ENCODE data around the gene LRRC47. TPM values are rescaled to one million over a fixed set of nuclear protein-coding genes. Genes with fewer than 3 reads are reported as not detected.

Gene LRRC47
- total RNA-seq, 1 experiment from 2014 or later: 52.4 TPM

- Histone ChIP-seq H3K4me3 (peak overlapping the region; percentile 59), H3K27me3 (no peaks in the 10 kb centered on the region), H3K36me3 (peaks cover 25% of the 10 kb centered on the region), H3K9me3 (no peaks in the 10 kb centered on the region)
- DNase-seq: peak; percentile 28
Observed at GRCh38 chr1:3795453-3796214, 664 bp downstream of the LRRC47 start.

- Histone ChIP-seq H3K4me3 (no peak overlapping the region), H3K27me3 (no peaks in the 10 kb centered on the region), H3K36me3 (peaks cover 45% of the 10 kb centered on the region), H3K9me3 (no peaks in the 10 kb centered on the region)
- no peak for DNase-seq
Observed at GRCh38 chr1:3790952-3791351, 5.3 kb downstream of the LRRC47 start.

- H3K27me3 ChIP-seq: no peaks in the 10 kb centered on the region
- H3K36me3 ChIP-seq: peaks cover 47% of the 10 kb centered on the region
- no peak for DNase-seq
Observed at GRCh38 chr1:3790500-3790923, 5.8 kb downstream of the LRRC47 start.

GRCh38 chr1:3789421-3790300 is 6.6 kb downstream of the LRRC47 start:
- peaks cover 52% of the 10 kb centered on the region for H3K36me3 ChIP-seq

More at GRCh38 chr1:3790500-3790923, 5.8 kb downstream of the LRRC47 start:
- no peak overlapping the region for H3K4me3 ChIP-seq
- no peaks in the 10 kb centered on the region for H3K9me3 ChIP-seq

GRCh38 chr1:3788756-3789420 is 7.4 kb downstream of the LRRC47 start:
- Histone ChIP-seq H3K9me3 (no peaks in the 10 kb centered on the region), H3K27me3 (no peaks in the 10 kb centered on the region), H3K4me3 (no peak overlapping the region), H3K36me3 (peaks cover 48% of the 10 kb centered on the region)
- DNase-seq: no peak

More at GRCh38 chr1:3789421-3790300, 6.6 kb downstream of the LRRC47 start:
- no peaks in the 10 kb centered on the region for H3K27me3 ChIP-seq
- DNase-seq: no peak
- H3K4me3 ChIP-seq: no peak overlapping the region
- H3K9me3 ChIP-seq: no peaks in the 10 kb centered on the region

GRCh38 chr1:3787745-3788605 is 8.3 kb downstream of the LRRC47 start:
- Histone ChIP-seq H3K9me3 (no peaks in the 10 kb centered on the region), H3K27me3 (no peaks in the 10 kb centered on the region), H3K4me3 (no peak overlapping the region), H3K36me3 (peaks cover 41% of the 10 kb centered on the region)
- no peak for DNase-seq

GRCh38 chr1:3787349-3787715 is 9.0 kb downstream of the LRRC47 start:
- Histone ChIP-seq H3K27me3 (no peaks in the 10 kb centered on the region), H3K9me3 (no peaks in the 10 kb centered on the region), H3K4me3 (no peak overlapping the region), H3K36me3 (peaks cover 42% of the 10 kb centered on the region)
- no peak for DNase-seq

GRCh38 chr1:3786468-3787348 is 9.6 kb downstream of the LRRC47 start:
- Histone ChIP-seq H3K36me3 (peaks cover 46% of the 10 kb centered on the region), H3K4me3 (no peak overlapping the region), H3K27me3 (no peaks in the 10 kb centered on the region), H3K9me3 (no peaks in the 10 kb centered on the region)
- DNase-seq: no peak

GRCh38 chr1:3785456-3786157 is 10.7 kb downstream of the LRRC47 start:
- no peak for DNase-seq
- Histone ChIP-seq H3K36me3 (peaks cover 50% of the 10 kb centered on the region), H3K4me3 (no peak overlapping the region), H3K9me3 (no peaks in the 10 kb centered on the region), H3K27me3 (no peaks in the 10 kb centered on the region)

- no peak for DNase-seq
- Histone ChIP-seq H3K27me3 (no peaks in the 10 kb centered on the region), H3K36me3 (peaks cover 53% of the 10 kb centered on the region), H3K4me3 (no peak overlapping the region), H3K9me3 (no peaks in the 10 kb centered on the region)
Observed at GRCh38 chr1:3785045-3785444, 11.3 kb downstream of the LRRC47 start.

GRCh38 chr1:3783651-3784474 is 12.4 kb downstream of the LRRC47 start:
- Histone ChIP-seq H3K36me3 (peaks cover 60% of the 10 kb centered on the region), H3K27me3 (no peaks in the 10 kb centered on the region), H3K9me3 (no peaks in the 10 kb centered on the region), H3K4me3 (no peak overlapping the region)
- DNase-seq: no peak

GRCh38 chr1:3780901-3781300 is 15.4 kb downstream of the LRRC47 start:
- no peaks in the 10 kb centered on the region for H3K9me3 ChIP-seq
- H3K27me3 ChIP-seq: no peaks in the 10 kb centered on the region
- no peak overlapping the region for H3K4me3 ChIP-seq
- peaks cover 42% of the 10 kb centered on the region for H3K36me3 ChIP-seq
- no peak for DNase-seq

- Histone ChIP-seq H3K27me3 (no peaks in the 10 kb centered on the region), H3K9me3 (no peaks in the 10 kb centered on the region), H3K4me3 (no peak overlapping the region), H3K36me3 (peaks cover 35% of the 10 kb centered on the region)
- no peak for DNase-seq
Observed at GRCh38 chr1:3779912-3780416, 16.3 kb downstream of the LRRC47 start.

Measured in MG63 (cell line).